ENCODE results near the gene GNAL. TPM values are rescaled to one million over a fixed set of nuclear protein-coding genes. Genes with fewer than 3 reads are reported as not detected.

GNAL gene
- total RNA-seq, 4 donors from 2014 or later = 4.4 to 35.4 (median 9.1) TPM

DNA sequence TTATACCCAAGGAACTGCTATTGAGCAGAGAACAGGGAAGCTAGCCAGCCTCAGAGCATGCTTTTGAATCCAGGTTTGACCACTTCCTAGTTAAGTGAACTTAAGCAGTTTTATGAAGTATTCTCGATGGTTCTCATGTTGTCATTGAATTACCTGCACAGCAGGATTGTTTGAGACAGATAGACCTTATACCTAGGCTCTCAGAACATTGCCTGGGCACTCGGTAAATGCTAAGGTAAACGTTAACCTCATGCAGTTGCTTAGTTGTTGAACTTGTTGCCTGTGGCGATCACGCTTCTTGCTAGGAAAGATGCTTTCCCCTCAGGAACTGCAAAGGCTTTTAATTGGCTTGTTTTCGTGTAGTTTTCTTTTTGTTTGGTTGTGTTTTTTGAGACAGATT lies 128.2 kb downstream of the GNAL start:
- H3K4me1 ChIP-seq = no peaks in the 10 kb centered on the region
- intact Hi-C loops (cut with DNase I; ENCODE audit: low total_unique reads) (no loop called here), in situ Hi-C loops (cut with MboI; ENCODE audit: low sequenced_read_pairs in 4 of 4) (no loop called here)
- ATAC-seq (no peak), DNase-seq (no peak)
- H3K9me3 ChIP-seq = peaks cover 0 to 7% (median 0%) of the 10 kb centered on the region in 3 donors
- no peaks in the 10 kb centered on the region for H3K36me3 ChIP-seq
- H3K27ac ChIP-seq = no peak overlapping the region
- H3K27me3 ChIP-seq = no peaks in the 10 kb centered on the region
- TF ChIP-seq POLR2A (IDR thresholded peaks at IDR 0.05) = no peak
- TF ChIP-seq, protein P1, sequence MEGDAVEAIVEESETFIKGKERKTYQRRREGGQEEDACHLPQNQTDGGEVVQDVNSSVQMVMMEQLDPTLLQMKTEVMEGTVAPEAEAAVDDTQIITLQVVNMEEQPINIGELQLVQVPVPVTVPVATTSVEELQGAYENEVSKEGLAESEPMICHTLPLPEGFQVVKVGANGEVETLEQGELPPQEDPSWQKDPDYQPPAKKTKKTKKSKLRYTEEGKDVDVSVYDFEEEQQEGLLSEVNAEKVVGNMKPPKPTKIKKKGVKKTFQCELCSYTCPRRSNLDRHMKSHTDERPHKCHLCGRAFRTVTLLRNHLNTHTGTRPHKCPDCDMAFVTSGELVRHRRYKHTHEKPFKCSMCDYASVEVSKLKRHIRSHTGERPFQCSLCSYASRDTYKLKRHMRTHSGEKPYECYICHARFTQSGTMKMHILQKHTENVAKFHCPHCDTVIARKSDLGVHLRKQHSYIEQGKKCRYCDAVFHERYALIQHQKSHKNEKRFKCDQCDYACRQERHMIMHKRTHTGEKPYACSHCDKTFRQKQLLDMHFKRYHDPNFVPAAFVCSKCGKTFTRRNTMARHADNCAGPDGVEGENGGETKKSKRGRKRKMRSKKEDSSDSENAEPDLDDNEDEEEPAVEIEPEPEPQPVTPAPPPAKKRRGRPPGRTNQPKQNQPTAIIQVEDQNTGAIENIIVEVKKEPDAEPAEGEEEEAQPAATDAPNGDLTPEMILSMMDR (IDR thresholded peaks at IDR 0.05 in 4 of 5, conservative IDR thresholded peaks at IDR 0.05 in 1 of 5) = no peak
- no peak overlapping the region for H3K4me3 ChIP-seq

DNA sequence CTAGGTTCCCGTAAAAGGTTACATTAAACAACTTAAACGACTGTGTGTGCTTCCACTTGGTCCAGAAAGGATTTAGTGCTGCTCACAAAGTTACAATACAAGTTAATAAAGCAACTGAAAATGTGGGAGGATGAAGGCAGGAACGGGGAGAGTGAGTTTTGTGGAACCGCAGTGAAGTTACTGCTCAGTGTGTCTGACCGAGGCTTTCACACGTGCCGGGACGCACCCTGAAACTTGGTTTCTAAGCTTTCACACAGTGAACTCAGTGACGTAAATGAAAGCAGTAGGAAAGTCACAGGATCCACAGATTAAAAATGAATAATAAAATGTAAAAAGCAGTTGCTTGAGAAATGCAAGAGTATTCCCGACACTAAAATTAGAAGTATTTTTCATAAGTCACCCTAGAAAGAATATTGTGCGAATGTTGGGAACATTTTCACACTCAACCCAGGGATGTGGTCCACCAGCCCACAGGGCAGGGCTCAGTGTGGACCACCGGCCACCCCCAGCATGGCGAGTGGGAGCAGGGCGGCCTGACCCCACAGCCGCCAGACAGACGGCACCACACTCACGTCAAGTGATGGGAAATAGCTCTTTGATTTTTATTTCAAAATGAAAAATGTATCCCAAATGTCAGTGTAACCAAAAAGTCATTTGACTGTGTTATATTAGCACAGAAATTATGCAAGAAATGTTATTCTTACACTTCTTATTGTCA lies 129.6 kb downstream of the GNAL start:
- Histone ChIP-seq H3K27ac (no peak overlapping the region), H3K36me3 (no peaks in the 10 kb centered on the region), H3K9me3 (peaks cover 0 to 7% (median 0%) of the 10 kb centered on the region in 3 donors), H3K4me1 (no peaks in the 10 kb centered on the region), H3K4me3 (no peak overlapping the region), H3K27me3 (no peaks in the 10 kb centered on the region)
- DNase-seq (no peak), ATAC-seq (no peak)
- in situ Hi-C loops (cut with MboI; ENCODE audit: low sequenced_read_pairs in 4 of 4) (no loop called here), intact Hi-C loops (cut with DNase I; ENCODE audit: low total_unique reads) (no loop called here)
- TF ChIP-seq, protein P1 (IDR thresholded peaks at IDR 0.05 in 4 of 5, conservative IDR thresholded peaks at IDR 0.05 in 1 of 5) = no peak
- TF ChIP-seq POLR2A (IDR thresholded peaks at IDR 0.05) = no peak

DNA sequence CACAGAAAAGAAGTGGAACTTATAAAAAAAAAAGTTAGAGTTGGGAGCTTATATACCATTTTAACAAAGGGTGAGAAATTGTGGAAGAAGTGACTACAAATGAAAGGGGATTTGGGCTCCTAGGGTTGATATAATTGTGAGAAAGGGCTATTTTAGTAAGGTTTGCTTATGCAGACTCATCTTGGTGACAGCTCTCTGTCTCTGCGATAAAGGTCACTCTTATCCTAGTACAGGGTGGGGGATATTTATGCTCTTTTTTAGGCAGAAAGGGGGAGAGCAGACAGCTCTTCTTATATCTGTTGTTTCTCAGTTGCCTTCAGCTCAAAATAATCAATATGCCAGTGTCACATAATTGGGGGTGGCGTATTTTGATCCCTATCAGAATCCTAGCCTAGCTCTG lies 130.9 kb downstream of the GNAL start:
- Histone ChIP-seq H3K27me3 (no peaks in the 10 kb centered on the region), H3K27ac (no peak overlapping the region), H3K4me3 (no peak overlapping the region), H3K36me3 (no peaks in the 10 kb centered on the region), H3K4me1 (no peaks in the 10 kb centered on the region), H3K9me3 (peaks cover 0 to 7% (median 0%) of the 10 kb centered on the region in 3 donors)
- DNase-seq (no peak), ATAC-seq (no peak)
- intact Hi-C loops (cut with DNase I; ENCODE audit: low total_unique reads) (no loop called here), in situ Hi-C loops (cut with MboI; ENCODE audit: low sequenced_read_pairs in 4 of 4) (no loop called here)
- TF ChIP-seq POLR2A (IDR thresholded peaks at IDR 0.05) = no peak

DNA sequence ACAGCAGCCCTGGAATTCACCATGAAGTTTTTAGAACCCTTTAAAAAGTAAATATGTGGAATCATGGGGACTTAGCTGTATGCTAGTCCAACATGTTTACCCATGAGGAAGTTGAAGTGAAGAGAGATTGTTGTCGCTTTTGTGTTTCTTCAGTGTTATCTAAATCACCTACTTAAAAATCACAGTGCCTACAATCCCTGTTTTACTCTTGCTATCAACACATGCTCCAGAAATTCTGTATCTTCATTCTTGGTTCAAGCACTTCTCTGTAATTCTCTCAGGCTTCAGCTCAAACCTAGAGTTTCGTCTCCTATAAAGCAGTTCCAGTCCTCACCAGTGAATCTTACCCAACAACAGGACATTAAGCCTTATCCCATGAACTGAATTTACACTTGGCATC lies 131.6 kb downstream of the GNAL start:
- no peak overlapping the region for H3K4me3 ChIP-seq
- H3K36me3 ChIP-seq = no peaks in the 10 kb centered on the region
- peaks cover 0 to 7% (median 0%) of the 10 kb centered on the region in 3 donors for H3K9me3 ChIP-seq
- no peak overlapping the region for H3K27ac ChIP-seq
- DNase-seq (no peak), ATAC-seq (no peak)
- TF ChIP-seq, protein P1 (IDR thresholded peaks at IDR 0.05 in 4 of 5, conservative IDR thresholded peaks at IDR 0.05 in 1 of 5) = no peak
- TF ChIP-seq POLR2A (IDR thresholded peaks at IDR 0.05) = no peak
- H3K4me1 ChIP-seq = no peaks in the 10 kb centered on the region
- in situ Hi-C loops (cut with MboI; ENCODE audit: low sequenced_read_pairs in 4 of 4) (no loop called here), intact Hi-C loops (cut with DNase I; ENCODE audit: low total_unique reads) (no loop called here)
- no peaks in the 10 kb centered on the region for H3K27me3 ChIP-seq

DNA sequence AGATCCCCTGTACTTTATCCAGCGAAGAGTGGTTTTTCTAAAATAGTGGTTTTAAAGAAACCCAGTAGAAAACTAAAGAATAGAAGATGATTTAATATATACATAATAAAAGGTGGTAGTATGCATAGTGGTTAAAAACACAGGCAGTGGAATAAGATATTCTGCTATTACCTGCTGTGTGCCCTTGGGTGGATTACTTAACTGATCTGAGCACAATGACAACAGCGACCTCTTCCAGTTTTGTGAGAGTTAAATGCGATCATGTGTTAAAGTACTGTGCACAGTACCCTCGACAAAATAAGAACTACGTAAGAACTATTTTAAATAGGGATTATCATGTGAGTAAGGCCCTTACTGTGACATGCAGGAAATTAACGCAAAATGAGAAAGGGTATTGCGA lies 132.1 kb downstream of the GNAL start:
- Histone ChIP-seq H3K9me3 (peaks cover 0 to 7% (median 0%) of the 10 kb centered on the region in 3 donors), H3K27me3 (no peaks in the 10 kb centered on the region), H3K36me3 (no peaks in the 10 kb centered on the region), H3K4me1 (no peaks in the 10 kb centered on the region), H3K27ac (no peak overlapping the region), H3K4me3 (no peak overlapping the region)
- TF ChIP-seq, protein P1 (IDR thresholded peaks at IDR 0.05 in 4 of 5, conservative IDR thresholded peaks at IDR 0.05 in 1 of 5) = no peak
- TF ChIP-seq POLR2A (IDR thresholded peaks at IDR 0.05) = no peak
- DNase-seq (no peak), ATAC-seq (no peak)
- intact Hi-C loops (cut with DNase I; ENCODE audit: low total_unique reads) (no loop called here), in situ Hi-C loops (cut with MboI; ENCODE audit: low sequenced_read_pairs in 4 of 4) (no loop called here)
